Right atrium auricular region (tissue), 2 donors: ENCODE data around the gene APEX1. TPM values are rescaled to one million over a fixed set of nuclear protein-coding genes. Genes with fewer than 3 reads are reported as not detected.
"Not testable (repeated sequence)": the region's sequence is repeated elsewhere in the genome, so short reads cannot be mapped to it uniquely, and the experiment has no call there.

Experiments
- DNase-seq: peaks from one replicate; pipeline ENCODE4 v3.0.0-alpha.2; 2019; ENCODE audit warnings: low spot score
- H3K27ac ChIP-seq, 2 donors: fragments of 200-600 bp; sonication (generic); 1 replicate in 1 of 2; 2 replicates in 1 of 2; pipeline ENCODE4 v1.5.1; 2016 to 2019
- H3K27me3 ChIP-seq, 2 donors: fragments of 200-600 bp; sonication (generic); one replicate each; pipeline versions ENCODE4 v1.5.1 to v1.6.0; 2017 to 2019
- H3K36me3 ChIP-seq: fragments of 200-600 bp; sonication (generic); one replicate; pipeline ENCODE4 v1.5.1; 2016
- H3K4me1 ChIP-seq, 2 donors: fragments of 200-600 bp; sonication (generic); one replicate each; pipeline versions ENCODE4 v1.5.1 to v1.6.0; 2017 to 2019
- H3K4me3 ChIP-seq, 2 donors: fragments of 200-600 bp; sonication (generic); 1 replicate in 1 of 2; 2 replicates in 1 of 2; pipeline ENCODE4 v1.5.1; 2017 to 2019; ENCODE audit warnings: mild to moderate bottlenecking in 1 of 2, moderate library complexity in 1 of 2
- H3K9me3 ChIP-seq, 2 donors: fragments of 200-600 bp; sonication (generic); one replicate each; pipeline ENCODE4 v1.5.1; 2019
- CTCF ChIP-seq, 2 donors: fragments of 200-600 bp; sonication (generic); IDR thresholded peaks; one replicate each; pipeline ENCODE4 v1.5.1; 2019; ENCODE audit warnings: antibody characterized with exemption in 2 of 2
- total RNA-seq, 2 donors: library from RNA; depleted of rRNA; stranded (reverse); fragments of >200 nt; gene quantifications; one replicate each; pipeline ENCODE4 v1.1.0, GENCODE V29; 2016

The APEX1 gene
- total RNA-seq, 2 donors from 2014 or later, result 72.6 to 97.6 TPM

GRCh38 chr14:20440465-20440864 is 14.6 kb upstream of the APEX1 start:
- peaks cover 0 to 3% of the 10 kb centered on the region in 2 donors for H3K4me1 ChIP-seq
- no peak overlapping the region for H3K4me3 ChIP-seq
- H3K9me3 ChIP-seq, result no peaks in the 10 kb centered on the region
- DNase-seq, result no peak
- H3K27ac ChIP-seq, result no peak overlapping the region
- H3K36me3 ChIP-seq, result peaks cover under 1% of the 10 kb centered on the region
- TF ChIP-seq CTCF (IDR thresholded peaks at IDR 0.05), result no peak
- H3K27me3 ChIP-seq, result no peaks in the 10 kb centered on the region

GRCh38 chr14:20440882-20441281 is 14.1 kb upstream of the APEX1 start:
- Histone ChIP-seq H3K4me1 (no peaks in the 10 kb centered on the region), H3K36me3 (peaks cover 5% of the 10 kb centered on the region), H3K4me3 (no peak overlapping the region), H3K9me3 (no peaks in the 10 kb centered on the region), H3K27ac (no peak overlapping the region), H3K27me3 (no peaks in the 10 kb centered on the region)
- TF ChIP-seq CTCF (IDR thresholded peaks at IDR 0.05), result no peak
- DNase-seq, result no peak

GRCh38 chr14:20441461-20441860 is 13.6 kb upstream of the APEX1 start:
- Histone ChIP-seq H3K9me3 (no peaks in the 10 kb centered on the region), H3K4me3 (no peak overlapping the region), H3K36me3 (peaks cover 11% of the 10 kb centered on the region), H3K4me1 (no peaks in the 10 kb centered on the region), H3K27me3 (no peaks in the 10 kb centered on the region), H3K27ac (no peak overlapping the region)
- no peak for TF ChIP-seq CTCF (IDR thresholded peaks at IDR 0.05)
- DNase-seq, result no peak

- H3K27me3 ChIP-seq, H3K27ac ChIP-seq, H3K9me3 ChIP-seq, DNase-seq, H3K4me3 ChIP-seq, H3K4me1 ChIP-seq: not testable (repeated sequence)
- peaks cover 33% of the 10 kb centered on the region for H3K36me3 ChIP-seq
Observed at GRCh38 chr14:20443650-20444049, 11.4 kb upstream of the APEX1 start.

- no peaks in the 10 kb centered on the region for H3K9me3 ChIP-seq
- TF ChIP-seq CTCF (IDR thresholded peaks at IDR 0.05), result no peak
- H3K4me3 ChIP-seq, result no peak overlapping the region
- no peaks in the 10 kb centered on the region for H3K4me1 ChIP-seq
- no peak overlapping the region for H3K27ac ChIP-seq
- H3K36me3 ChIP-seq, result peaks cover 65% of the 10 kb centered on the region
- no peak for DNase-seq
- H3K27me3 ChIP-seq, result no peaks in the 10 kb centered on the region
Observed at GRCh38 chr14:20446889-20447288, 8.1 kb upstream of the APEX1 start.

- H3K27me3 ChIP-seq, H3K27ac ChIP-seq, H3K9me3 ChIP-seq, H3K4me3 ChIP-seq, DNase-seq: not testable (repeated sequence)
- Histone ChIP-seq H3K36me3 (peaks cover 59% of the 10 kb centered on the region), H3K4me1 (peaks cover 0 to 33% of the 10 kb centered on the region in 2 donors)
Observed at GRCh38 chr14:20452831-20453230, 2.2 kb upstream of the APEX1 start.
